K562 (cell line): Measurements from ENCODE around the gene NRXN3. TPM values are rescaled to one million over a fixed set of nuclear protein-coding genes. Genes with fewer than 3 reads are reported as not detected.

Experiments used
- ATAC-seq: fragments of 200-7000 bp; cut with Tn5 transposase; 3 replicates; pipeline ENCODE4 v1.9.1; 2020; ENCODE audit warnings: moderate library complexity
- BruUV-seq: library from RNA; stranded (reverse); fragments of 400-500 nt; replicated peaks from 2 replicates; lab custom pipeline; 2021; lab: Mats Ljungman, UMichigan
- CTCF ChIA-PET: fragments of 300-600 bp; formaldehyde crosslinking; extraction: SDS; loops from one replicate; lab custom pipeline; 2021; ENCODE audit warnings: low intra/inter-chr PET ratio; lab: Yijun Ruan, JAX
- POLR2A ChIA-PET: fragments of 300-600, 350-650 bp; sonication (Branson Sonifier 250); formaldehyde crosslinking; extraction: SDS; loops from one replicate; lab custom pipeline; 2021; ENCODE audit warnings: antibody characterized with exemption, inconsistent platforms; lab: Yijun Ruan, JAX
- DNase-seq, 4 experiments: peaks; one replicate each; pipeline versions ENCODE4 v3.0.0 to v3.0.0-alpha.2; 2011 to 2018; ENCODE audit warnings: low spot score in 3 of 4, mixed read lengths in 3 of 4; ENCODE audit errors: extremely low read depth in 1 of 4
- FAIRE-seq: peaks from 2 replicates; lab custom pipeline; 2011; peaks lifted over from hg19 to GRCh38; lab: Jason Lieb, UNC
- H2AFZ ChIP-seq: 2 replicates; pipeline ENCODE4 v1.6.0; 2011; ENCODE audit warnings: low read depth, low read length, control low read depth, inconsistent platforms
- H3K27ac ChIP-seq: fragments of 200-600 bp; 3 replicates; pipeline ENCODE4 v1.8.0; 2011; ENCODE audit warnings: low read depth, mild to moderate bottlenecking, control low read depth, inconsistent platforms, low read length, moderate library complexity, mixed read lengths; ENCODE audit errors: extremely low read depth
- H3K27me3 ChIP-seq, 2 experiments: fragments of 300-600 bp in 1 of 2; 2 replicates in 1 of 2; 3 replicates in 1 of 2; pipeline versions ENCODE4 v1.6.0 to v1.8.0; 2011; ENCODE audit warnings: inconsistent platforms in 2 of 2, low read length in 2 of 2, mild to moderate bottlenecking in 1 of 2, mixed read lengths in 1 of 2, moderate library complexity in 1 of 2; ENCODE audit not compliant: control insufficient read depth in 2 of 2, insufficient read depth in 2 of 2
- H3K36me3 ChIP-seq: fragments of 300-600 bp; 3 replicates; pipeline ENCODE4 v1.8.0; 2011; ENCODE audit warnings: mild to moderate bottlenecking, low read length, inconsistent platforms; ENCODE audit not compliant: control insufficient read depth, insufficient read depth
- H3K4me1 ChIP-seq, 2 experiments: fragments of 200-600 bp in 1 of 2; replicated peaks in 1 of 2; 2 replicates in 1 of 2; 3 replicates in 1 of 2; pipeline versions ENCODE4 v1.5.1 to v1.8.0; 2011; ENCODE audit warnings: inconsistent platforms in 2 of 2, low read length in 2 of 2, mild to moderate bottlenecking in 1 of 2, mixed read lengths in 1 of 2, moderate library complexity in 1 of 2; ENCODE audit not compliant: control insufficient read depth in 2 of 2, insufficient read depth in 2 of 2
- H3K4me2 ChIP-seq: 2 replicates; pipeline ENCODE4 v1.6.1; 2011; ENCODE audit warnings: low read length, control low read depth, inconsistent platforms, mixed read lengths; ENCODE audit not compliant: insufficient read depth
- H3K4me3 ChIP-seq: fragments of 200-600 bp; sonication (generic), shearing (Covaris generic); 2 replicates; pipeline ENCODE4 v1.5.1; 2016; ENCODE audit warnings: control low read depth, inconsistent platforms
- H3K79me2 ChIP-seq: fragments of 200-600 bp; 3 replicates; pipeline ENCODE4 v1.8.0; 2011; ENCODE audit warnings: low read length, inconsistent platforms; ENCODE audit not compliant: control insufficient read depth, insufficient read depth
- H3K9ac ChIP-seq, 2 experiments: 2 replicates each; pipeline versions ENCODE4 v1.6.0 to v1.6.1; 2011; ENCODE audit warnings: low read depth in 2 of 2, low read length in 2 of 2, control low read depth in 1 of 2, inconsistent platforms in 1 of 2, mild to moderate bottlenecking in 1 of 2, mixed read lengths in 1 of 2; ENCODE audit not compliant: insufficient read depth in 1 of 2
- H3K9me1 ChIP-seq: one replicate; pipeline ENCODE4 v1.6.0; 2011; ENCODE audit warnings: inconsistent platforms, mild to moderate bottlenecking, low read length, moderate library complexity; ENCODE audit not compliant: control insufficient read depth, insufficient read depth
- H3K9me3 ChIP-seq: replicated peaks from 2 replicates; pipeline ENCODE4 v1.5.1; 2011; ENCODE audit warnings: low read depth, low read length, inconsistent platforms; ENCODE audit not compliant: control insufficient read depth, insufficient read depth
- H4K20me1 ChIP-seq: replicated peaks from 2 replicates; pipeline ENCODE4 v1.6.1; 2011; ENCODE audit warnings: low read length, inconsistent platforms, mixed read lengths; ENCODE audit not compliant: control insufficient read depth, insufficient read depth
- GTF3C2 ChIP-seq: IDR thresholded peaks from 3 replicates; pipeline ENCODE4 v1.6.1; 2011; ENCODE audit warnings: borderline replicate concordance, mild to moderate bottlenecking, moderate library complexity; ENCODE audit not compliant: insufficient read length; ENCODE audit errors: extremely low read depth
- MXI1 ChIP-seq: IDR thresholded peaks from 2 replicates; pipeline ENCODE4 v1.6.1; 2011; ENCODE audit warnings: low read depth, mild to moderate bottlenecking, improper control_type of control experiment, low read length
- NR2F6 ChIP-seq: fragments of 450-650 bp; formaldehyde crosslinking; IDR thresholded peaks from 2 replicates; pipeline ENCODE4 v1.4.0; 2020; ENCODE audit warnings: mild to moderate bottlenecking
- PREB ChIP-seq: sonication (generic); formaldehyde crosslinking; IDR thresholded peaks from 2 replicates; pipeline ENCODE4 v1.8.1; 2023; ENCODE audit warnings: mild to moderate bottlenecking, missing genetic modification reagents
- SNAPC5 ChIP-seq: fragments of 250-450 bp; sonication (Bioruptor Pico); IDR thresholded peaks from 2 replicates; pipeline ENCODE4 v1.8.0; 2021; ENCODE audit warnings: moderate library complexity, mild to moderate bottlenecking, inconsistent platforms
- WGBS: fragments of 100-300 bp; shearing (Covaris generic); methylation state at CpG from one replicate; pipeline ENCODE4 v1.1.6; 2016; ENCODE audit warnings: low coverage, mixed read lengths; ENCODE audit not compliant: insufficient coverage; ENCODE audit errors: missing lambda C conversion rate; 5-methylcytosine and 5-hydroxymethylcytosine counted together
- in situ Hi-C: fragments of 300-500 bp; cut with MboI; formaldehyde crosslinking; loops from 4 replicates; pipeline ENCODE4 v1.15.0; 2018; ENCODE audit warnings: inconsistent platforms, mixed read lengths
- intact Hi-C: fragments of 100-400 bp; cut with micrococcal nuclease; formaldehyde crosslinking; loops from 2 replicates; pipeline ENCODE4 v1.14.2; 2022
- polyA plus RNA-seq, 8 experiments: library from polyadenylated mRNA; depleted of rRNA in 4 of 8; stranded (reverse) in 5 of 8; unstranded in 3 of 8; fragments of >200 nt; fragmentation: Nextera tagmentation in 2 of 8; fragmentation: Illumina TruSeq in 1 of 8; extraction: Ambion mirVana in 2 of 8; extraction: Trizol in 1 of 8; gene quantifications; 2 replicates each; pipeline versions ENCODE4 v1.2.1 to v1.2.3, GENCODE V29; 2011 to 2014; ENCODE audit warnings: inconsistent platforms in 1 of 8, missing spikeins in 1 of 8
- total RNA-seq, 7 experiments: library from RNA; depleted of rRNA in 6 of 7; stranded (reverse); fragments of >200 nt in 6 of 7; fragmentation: Illumina TruSeq in 2 of 7; extraction: Trizol in 2 of 7; gene quantifications; 2 replicates each; pipeline versions ENCODE4 v1.2.1 to v1.2.3, GENCODE V29; 2011 to 2021; ENCODE audit warnings: low replicate concordance in 1 of 7

NRXN3 gene
- total and polyA plus RNA-seq, 9 of the 15 experiments (the other 6 are each of a cell fraction or from before 2014, with no cell fraction given) = 0.09 TPM; not detected in 8

GRCh38 chr14:79166171-79166570 is 996.0 kb downstream of the NRXN3 start:
- intact Hi-C loops (no loop called here), in situ Hi-C loops (no loop called here)
- Histone ChIP-seq H3K4me2 (no peak overlapping the region), H3K27ac (no peak overlapping the region), H3K36me3 (no peaks in the 10 kb centered on the region), H3K9me1 (no peaks in the 10 kb centered on the region), H3K4me3 (no peak overlapping the region), H2AFZ (no peak overlapping the region), H4K20me1 (no peaks in the 10 kb centered on the region), H3K4me1 (no peaks in the 10 kb centered on the region), H3K27me3 (no peaks in the 10 kb centered on the region), H3K9me3 (no peaks in the 10 kb centered on the region), H3K79me2 (no peaks in the 10 kb centered on the region), H3K9ac (no peak overlapping the region)
- no peak for FAIRE-seq
- ATAC-seq = no peak
- ChIA-PET POLR2A (no interaction called here), CTCF (no interaction called here)
- no TSS peak for BruUV-seq
- no peak for DNase-seq
- TF ChIP-seq MXI1 (no peak), NR2F6 (CRISPR knock-in tag) (no peak), SNAPC5 (CRISPR knock-in tag) (no peak), PREB (CRISPR knock-in tag) (no peak), GTF3C2 (no peak)
- WGBS = 0% methylated on average over 2 of the region's 2 CpGs
